Chondrocyte (in vitro differentiated cells): Measurements from ENCODE around the gene TAF15. TPM values are rescaled to one million over a fixed set of nuclear protein-coding genes. Genes with fewer than 3 reads are reported as not detected.
A peak's percentile ranks its signal among the peaks of the same experiment; 100 is the strongest.

ENCODE experiments used
- DNase-seq: peaks from one replicate; pipeline ENCODE4 v3.0.0; 2021; ENCODE audit warnings: mixed read lengths, low spot score
- H3K27ac Mint-ChIP-seq: one replicate; pipeline ENCODE4 v1.8.0; 2021; ENCODE audit warnings: mild to moderate bottlenecking, moderate library complexity, mixed read lengths; ENCODE audit not compliant: unreplicated experiment
- H3K27me3 Mint-ChIP-seq: 2 replicates; pipeline ENCODE4 v1.8.0; 2021; ENCODE audit warnings: low read depth, mixed read lengths
- H3K36me3 Mint-ChIP-seq: 2 replicates; pipeline ENCODE4 v1.8.0; 2021; ENCODE audit warnings: low read depth, mixed read lengths
- H3K4me1 Mint-ChIP-seq: 2 replicates; pipeline ENCODE4 v1.8.0; 2021; ENCODE audit warnings: low read depth, mild to moderate bottlenecking, mixed read lengths
- H3K4me3 Mint-ChIP-seq: one replicate; pipeline ENCODE4 v1.8.0; 2021; ENCODE audit warnings: mild to moderate bottlenecking, moderate library complexity, mixed read lengths; ENCODE audit not compliant: unreplicated experiment
- H3K9me3 Mint-ChIP-seq: 2 replicates; pipeline ENCODE4 v1.8.0; 2021; ENCODE audit warnings: low read depth, mixed read lengths
- total RNA-seq: library from RNA; stranded (reverse); gene quantifications from 3 replicates; pipeline ENCODE4 v1.2.1, GENCODE V29; 2021
- TF ChIP-seq, protein P1 (sequence below): fragments of 200-600 bp; sonication (generic); IDR thresholded peaks from 2 replicates; pipeline ENCODE4 v1.5.0; 2021; ENCODE audit warnings: antibody characterized with exemption, mild to moderate bottlenecking, moderate library complexity

TAF15 gene
- total RNA-seq, 1 donor from 2014 or later, result 135 TPM

DNA sequence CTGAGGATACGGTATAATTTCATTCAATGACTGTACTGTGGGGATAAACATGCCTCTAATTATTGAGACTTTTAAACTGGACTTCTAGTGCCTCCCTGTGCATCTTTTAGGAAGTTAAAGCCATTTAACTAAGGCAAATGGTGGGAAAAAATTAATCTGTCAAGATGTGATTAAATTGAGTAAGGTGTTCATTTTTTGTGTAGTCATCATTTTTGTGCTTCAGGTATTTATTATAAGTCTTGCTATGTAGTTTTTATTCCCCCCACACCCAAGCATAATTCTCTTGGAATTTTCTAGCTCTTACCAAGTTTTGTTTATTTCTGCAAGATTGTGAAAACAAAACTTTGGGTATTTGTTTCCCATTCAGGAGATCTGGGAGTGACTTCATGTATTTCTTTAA, 10.2 kb downstream of the TAF15 start:
- Mint-ChIP-seq H3K27ac (no peak overlapping the region), H3K36me3 (peaks cover 22% of the 10 kb centered on the region), H3K27me3 (no peaks in the 10 kb centered on the region), H3K9me3 (no peaks in the 10 kb centered on the region), H3K4me3 (no peak overlapping the region), H3K4me1 (peaks cover 34% of the 10 kb centered on the region)
- DNase-seq, result no peak
- TF ChIP-seq, protein P1, sequence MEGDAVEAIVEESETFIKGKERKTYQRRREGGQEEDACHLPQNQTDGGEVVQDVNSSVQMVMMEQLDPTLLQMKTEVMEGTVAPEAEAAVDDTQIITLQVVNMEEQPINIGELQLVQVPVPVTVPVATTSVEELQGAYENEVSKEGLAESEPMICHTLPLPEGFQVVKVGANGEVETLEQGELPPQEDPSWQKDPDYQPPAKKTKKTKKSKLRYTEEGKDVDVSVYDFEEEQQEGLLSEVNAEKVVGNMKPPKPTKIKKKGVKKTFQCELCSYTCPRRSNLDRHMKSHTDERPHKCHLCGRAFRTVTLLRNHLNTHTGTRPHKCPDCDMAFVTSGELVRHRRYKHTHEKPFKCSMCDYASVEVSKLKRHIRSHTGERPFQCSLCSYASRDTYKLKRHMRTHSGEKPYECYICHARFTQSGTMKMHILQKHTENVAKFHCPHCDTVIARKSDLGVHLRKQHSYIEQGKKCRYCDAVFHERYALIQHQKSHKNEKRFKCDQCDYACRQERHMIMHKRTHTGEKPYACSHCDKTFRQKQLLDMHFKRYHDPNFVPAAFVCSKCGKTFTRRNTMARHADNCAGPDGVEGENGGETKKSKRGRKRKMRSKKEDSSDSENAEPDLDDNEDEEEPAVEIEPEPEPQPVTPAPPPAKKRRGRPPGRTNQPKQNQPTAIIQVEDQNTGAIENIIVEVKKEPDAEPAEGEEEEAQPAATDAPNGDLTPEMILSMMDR, result peak; percentile 27

DNA sequence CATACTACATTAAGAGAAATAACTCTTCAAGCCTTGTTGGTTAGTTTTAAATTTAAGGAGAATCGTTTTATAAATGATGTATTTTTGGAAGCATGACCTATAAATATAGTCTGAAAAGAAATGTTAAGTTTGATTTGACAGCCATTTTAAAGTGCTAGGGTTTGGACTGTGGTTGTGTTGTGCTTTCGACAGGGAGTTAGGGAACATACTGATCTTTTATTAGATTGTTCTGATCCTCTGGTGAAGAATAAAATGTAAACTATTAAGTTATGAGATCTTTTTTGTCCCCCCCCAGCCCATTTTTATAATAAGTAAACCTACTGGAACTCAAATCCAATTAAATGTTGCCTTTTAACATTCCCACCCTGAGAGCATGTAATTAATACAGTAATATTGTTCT, 12.0 kb downstream of the TAF15 start:
- H3K4me1 Mint-ChIP-seq, result peaks cover 31% of the 10 kb centered on the region

DNA sequence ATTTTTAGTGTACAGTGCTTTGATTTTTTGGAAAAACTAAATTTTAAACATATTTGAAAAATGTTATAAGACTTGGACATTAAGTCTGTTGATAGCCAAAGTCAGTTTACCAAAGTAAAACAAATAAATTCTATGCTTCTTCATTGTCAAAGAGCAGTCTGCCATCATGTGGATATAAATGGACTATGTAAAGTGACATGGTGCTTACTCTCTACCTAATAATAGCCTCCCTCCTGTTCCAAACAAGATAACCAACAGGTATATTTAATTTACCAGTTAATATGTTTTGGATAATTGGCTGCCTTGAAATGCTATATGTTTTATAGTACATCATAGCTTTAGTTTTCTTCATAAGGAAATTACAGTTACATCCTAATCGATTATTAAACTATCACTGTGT, 15.9 kb downstream of the TAF15 start:
- TF ChIP-seq, protein P1, result no peak
- no peaks in the 10 kb centered on the region for H3K27me3 Mint-ChIP-seq
- peaks cover 21% of the 10 kb centered on the region for H3K4me1 Mint-ChIP-seq
- H3K9me3 Mint-ChIP-seq, result no peaks in the 10 kb centered on the region
- no peak overlapping the region for H3K4me3 Mint-ChIP-seq
- DNase-seq, result no peak
- H3K36me3 Mint-ChIP-seq, result peaks cover 36% of the 10 kb centered on the region
- H3K27ac Mint-ChIP-seq, result no peak overlapping the region

More for the DNA sequence above, 12.0 kb downstream of the TAF15 start:
- TF ChIP-seq, protein P1, result no peak
- H3K9me3 Mint-ChIP-seq, result no peaks in the 10 kb centered on the region
- no peaks in the 10 kb centered on the region for H3K27me3 Mint-ChIP-seq
- peaks cover 31% of the 10 kb centered on the region for H3K36me3 Mint-ChIP-seq
- H3K4me3 Mint-ChIP-seq, result no peak overlapping the region
- DNase-seq, result no peak
- peak overlapping the region; percentile 51 for H3K27ac Mint-ChIP-seq

DNA sequence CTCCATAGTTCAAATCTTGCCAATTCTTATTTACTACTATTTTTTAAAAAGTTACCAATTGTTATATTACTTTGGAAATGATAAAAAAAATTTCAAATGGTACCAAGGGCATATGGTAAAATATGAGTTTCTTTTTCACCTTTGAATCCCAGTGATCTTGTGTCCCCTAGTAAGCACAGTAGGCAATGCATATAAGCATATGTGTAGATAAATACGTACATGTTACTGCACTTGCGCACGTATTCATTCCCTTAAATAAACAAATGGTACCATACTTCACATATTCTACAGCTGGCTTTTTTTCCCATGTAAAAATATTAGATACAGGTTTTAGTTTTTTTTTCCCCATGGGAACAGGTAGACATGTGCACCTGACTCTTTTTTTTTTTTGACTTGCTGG, 31.8 kb downstream of the TAF15 start:
- H3K27ac Mint-ChIP-seq, result peak overlapping the region; percentile 45
- peaks cover 4% of the 10 kb centered on the region for H3K4me1 Mint-ChIP-seq
- no peaks in the 10 kb centered on the region for H3K9me3 Mint-ChIP-seq
- H3K27me3 Mint-ChIP-seq, result no peaks in the 10 kb centered on the region
- TF ChIP-seq, protein P1, result no peak
- peaks cover 41% of the 10 kb centered on the region for H3K36me3 Mint-ChIP-seq
- H3K4me3 Mint-ChIP-seq, result no peak overlapping the region
- DNase-seq, result no peak

DNA sequence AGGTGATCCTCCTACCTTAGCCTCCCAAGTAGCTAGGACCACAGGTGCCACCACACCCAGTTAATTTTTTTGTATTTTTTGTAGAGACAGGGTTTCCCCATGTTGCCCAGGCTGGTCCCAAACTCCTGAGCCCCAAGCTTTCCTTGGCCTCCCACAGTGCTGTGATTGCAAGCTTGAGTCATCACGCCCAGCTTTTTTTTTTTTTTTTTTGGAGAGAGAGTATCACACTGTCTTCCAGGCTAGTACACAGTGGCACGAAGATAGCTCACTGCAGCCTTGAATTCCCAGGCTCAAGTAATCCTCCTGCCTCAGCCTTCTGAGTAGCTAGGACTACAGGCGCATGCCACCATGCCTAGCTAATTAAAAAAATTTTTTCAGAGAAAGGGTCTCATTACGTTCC, 32.2 kb downstream of the TAF15 start:
- peaks cover 37% of the 10 kb centered on the region for H3K36me3 Mint-ChIP-seq
- no peaks in the 10 kb centered on the region for H3K27me3 Mint-ChIP-seq
- TF ChIP-seq, protein P1, result no peak
- H3K27ac Mint-ChIP-seq, result peak overlapping the region; percentile 45
- H3K4me1 Mint-ChIP-seq, result peaks cover 8% of the 10 kb centered on the region
- DNase-seq, result no peak
- H3K9me3 Mint-ChIP-seq, result no peaks in the 10 kb centered on the region
- H3K4me3 Mint-ChIP-seq, result no peak overlapping the region
